Measurements from ENCODE around the gene KIF6.

GRCh38 chr6:39515006-39515405 is 210.2 kb downstream of the KIF6 start:
- no peak for TF ChIP-seq CEBPB (IDR thresholded peaks at IDR 0.05)
- TF ChIP-seq POLR2AphosphoS2 (conservative IDR thresholded peaks at IDR 0.05; ENCODE audit: low read length): no peak
- no peak for TF ChIP-seq CTCF (IDR thresholded peaks at IDR 0.05)
- TF ChIP-seq PBX3 (IDR thresholded peaks at IDR 0.05): no peak
- TF ChIP-seq NR3C1 (IDR thresholded peaks at IDR 0.05): no peak
- TF ChIP-seq BHLHE40 (IDR thresholded peaks at IDR 0.05; ENCODE audit: low read depth, low read length): no peak
- no peak for TF ChIP-seq POLR2A (IDR thresholded peaks at IDR 0.05; ENCODE audit: low read length)
- no peak for TF ChIP-seq JUN (IDR thresholded peaks at IDR 0.05)
- no peak for TF ChIP-seq USF2 (IDR thresholded peaks at IDR 0.05)

Data from A549 (cell line).